ENCODE results near the gene GLIPR1. TPM values are rescaled to one million over a fixed set of nuclear protein-coding genes. Genes with fewer than 3 reads are reported as not detected.

The GLIPR1 gene
- total RNA-seq, 4 donors from 2014 or later = 1.4 to 47.0 (median 7.2) TPM

GRCh38 chr12:75549989-75550388, 69.4 kb downstream of the GLIPR1 start:
- H3K27ac ChIP-seq = no peak overlapping the region
- DNase-seq = no peak

GRCh38 chr12:75550401-75551240, 70.1 kb downstream of the GLIPR1 start:
- H3K4me1 ChIP-seq = no peaks in the 10 kb centered on the region
- H3K4me3 ChIP-seq = no peak overlapping the region
- H3K27ac ChIP-seq = no peak overlapping the region
- H3K36me3 ChIP-seq = no peaks in the 10 kb centered on the region
- no peak for TF ChIP-seq POLR2A (IDR thresholded peaks at IDR 0.05)
- no peak for TF ChIP-seq CTCF (IDR thresholded peaks at IDR 0.05)
- H3K9me3 ChIP-seq = no peaks in the 10 kb centered on the region
- DNase-seq = no peak
- H3K27me3 ChIP-seq = no peaks in the 10 kb centered on the region

More at GRCh38 chr12:75549989-75550388, 69.4 kb downstream of the GLIPR1 start:
- H3K4me3 ChIP-seq = no peak overlapping the region
- no peaks in the 10 kb centered on the region for H3K9me3 ChIP-seq
- H3K27me3 ChIP-seq = no peaks in the 10 kb centered on the region
- TF ChIP-seq CTCF (IDR thresholded peaks at IDR 0.05) (no peak), POLR2A (IDR thresholded peaks at IDR 0.05) (no peak)
- no peaks in the 10 kb centered on the region for H3K36me3 ChIP-seq
- H3K4me1 ChIP-seq = no peaks in the 10 kb centered on the region

- Histone ChIP-seq H3K36me3 (no peaks in the 10 kb centered on the region), H3K27ac (no peak overlapping the region), H3K9me3 (no peaks in the 10 kb centered on the region), H3K4me3 (no peak overlapping the region), H3K4me1 (no peaks in the 10 kb centered on the region), H3K27me3 (no peaks in the 10 kb centered on the region)
- TF ChIP-seq CTCF (IDR thresholded peaks at IDR 0.05) (no peak), POLR2A (IDR thresholded peaks at IDR 0.05) (no peak)
- no peak for DNase-seq
Measured at GRCh38 chr12:75551477-75551876, 70.9 kb downstream of the GLIPR1 start.

- DNase-seq = no peak
- Histone ChIP-seq H3K4me3 (no peak overlapping the region), H3K9me3 (no peaks in the 10 kb centered on the region), H3K27me3 (no peaks in the 10 kb centered on the region), H3K36me3 (no peaks in the 10 kb centered on the region), H3K4me1 (no peaks in the 10 kb centered on the region), H3K27ac (no peak overlapping the region)
- TF ChIP-seq POLR2A (IDR thresholded peaks at IDR 0.05) (no peak), CTCF (IDR thresholded peaks at IDR 0.05) (no peak)
Measured at GRCh38 chr12:75553398-75553797, 72.8 kb downstream of the GLIPR1 start.

Other genes starting within 250 kb of the GLIPR1 start
- gene CAPS2, start 150.4 kb upstream of the GLIPR1 start, total RNA-seq = 10 to 100 TPM; 10.2 to 22.3 (median 16.0) TPM
- not detected for gene GLIPR1L1, start 146.1 kb upstream of the GLIPR1 start, total RNA-seq
- gene GLIPR1L2, start 89.7 kb upstream of the GLIPR1 start, total RNA-seq = 1 to 10 TPM in 1 of 4 donors, under 1 TPM in 1, not detected in 2; 0.40 to 3.3 TPM
- 10 to 100 TPM; 11.5 to 37.1 (median 24.7) TPM for gene KRR1, start 30.9 kb downstream of the GLIPR1 start, total RNA-seq